GM06990 (cell line): Measurements from ENCODE around the gene SUSD4.

ENCODE experiments used
- DNase-seq: peaks from one replicate; pipeline ENCODE4 v3.0.0-alpha.2; 2011; ENCODE audit not compliant: insufficient read length; ENCODE audit errors: extremely low read depth
- H3K27me3 ChIP-seq: replicated peaks from 2 replicates; pipeline ENCODE4 v1.6.0; 2011; ENCODE audit warnings: low read length; ENCODE audit not compliant: control insufficient read depth, insufficient read depth
- H3K36me3 ChIP-seq: 2 replicates; pipeline ENCODE4 v1.5.1; 2011; ENCODE audit warnings: low read length; ENCODE audit not compliant: control insufficient read depth, insufficient read depth
- H3K4me3 ChIP-seq: replicated peaks from 2 replicates; pipeline ENCODE4 v1.5.1; 2011; ENCODE audit warnings: low read depth, mild to moderate bottlenecking, control low read depth, low read length
- CTCF ChIP-seq: IDR thresholded peaks from 2 replicates; pipeline ENCODE4 v1.5.1; 2011; ENCODE audit warnings: low read length, control low read depth, mild to moderate bottlenecking, inconsistent platforms; ENCODE audit not compliant: insufficient read depth, poor library complexity, severe bottlenecking

SUSD4 gene

GRCh38 chr1:223353939-223354338 is 10.0 kb downstream of the SUSD4 start:
- TF ChIP-seq CTCF = no peak
- H3K36me3 ChIP-seq = no peaks in the 10 kb centered on the region
- H3K27me3 ChIP-seq = no peaks in the 10 kb centered on the region; the same call in 1 of the 2 replicates
- no peak for DNase-seq
- H3K4me3 ChIP-seq = no peak overlapping the region

- no peak overlapping the region for H3K4me3 ChIP-seq
- no peaks in the 10 kb centered on the region; the same call in 1 of the 2 replicates for H3K27me3 ChIP-seq
- TF ChIP-seq CTCF = no peak
- no peaks in the 10 kb centered on the region for H3K36me3 ChIP-seq
- DNase-seq = no peak
These were observed 11.0 kb downstream of the SUSD4 start for GRCh38 chr1:223352944-223353343.

DNA sequence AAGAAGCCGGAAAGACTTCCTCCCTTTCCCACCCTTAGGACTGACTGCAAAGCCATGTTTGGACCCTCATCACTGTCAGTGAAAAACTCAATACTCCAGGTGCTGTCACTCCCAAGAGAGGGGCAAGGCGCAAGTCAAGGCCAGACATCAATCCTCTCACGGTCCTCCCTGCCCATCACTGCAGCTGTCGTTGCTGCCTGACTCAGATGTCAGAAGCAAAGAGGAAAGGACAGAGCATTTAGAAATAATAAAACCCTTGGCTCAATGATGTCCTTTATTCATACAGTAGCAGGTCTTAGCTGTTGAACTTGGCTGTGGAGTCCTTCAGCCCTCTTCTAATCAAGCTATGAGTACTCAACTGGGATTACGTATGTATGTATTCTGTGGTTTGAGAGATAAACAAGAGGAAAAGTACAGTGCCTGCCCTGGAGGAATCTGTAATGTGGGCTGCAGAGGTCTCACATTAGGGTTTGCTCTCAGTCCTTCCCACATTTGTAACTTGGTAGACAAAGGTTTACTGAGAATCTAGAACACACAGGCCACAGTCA is 13.5 kb downstream of the SUSD4 start:
- no peak for TF ChIP-seq CTCF
- no peak overlapping the region for H3K4me3 ChIP-seq
- no peaks in the 10 kb centered on the region for H3K36me3 ChIP-seq
- no peak for DNase-seq
- no peaks in the 10 kb centered on the region; the same call in 1 of the 2 replicates for H3K27me3 ChIP-seq

DNA sequence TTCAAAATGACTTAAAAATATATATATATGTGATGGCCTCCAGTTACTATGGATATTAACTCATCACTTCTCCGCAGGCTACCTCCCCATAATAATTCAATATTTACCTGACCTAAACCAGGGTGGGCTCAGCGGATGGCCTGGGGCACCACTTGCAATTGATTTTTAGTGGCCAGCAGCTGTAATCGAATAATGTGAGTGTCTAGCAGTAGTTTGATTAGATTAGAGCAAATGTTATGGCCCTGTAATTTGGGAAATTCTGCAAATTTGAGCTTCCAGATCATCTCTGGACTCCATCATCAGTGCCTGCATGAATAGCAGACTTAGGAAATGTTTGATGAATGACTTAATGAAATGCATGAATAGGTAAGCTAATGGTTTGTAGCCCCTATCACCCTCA is 14.7 kb downstream of the SUSD4 start:
- H3K36me3 ChIP-seq = no peaks in the 10 kb centered on the region
- no peak overlapping the region for H3K4me3 ChIP-seq
- H3K27me3 ChIP-seq = no peaks in the 10 kb centered on the region; the same call in 1 of the 2 replicates
- no peak for TF ChIP-seq CTCF
- no peak for DNase-seq

DNA sequence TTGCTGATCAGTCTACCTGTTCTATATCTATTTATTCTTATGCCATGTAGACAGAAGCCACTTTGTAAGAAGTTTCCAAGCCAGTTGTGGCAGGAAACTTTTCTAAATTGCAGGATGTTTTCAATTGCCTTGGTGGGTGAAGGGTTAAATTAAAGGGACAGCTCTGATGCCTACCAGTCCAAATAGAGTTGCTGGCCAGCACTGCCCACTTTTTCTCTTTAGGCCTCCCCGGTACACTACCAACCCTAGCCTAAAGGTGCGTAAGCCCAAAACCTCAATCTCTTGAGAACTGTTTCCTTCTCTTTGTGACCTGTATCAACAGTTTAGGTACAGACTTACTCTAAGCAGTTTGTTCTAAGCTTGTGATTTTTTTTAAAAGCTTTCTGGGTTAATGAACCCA is 15.5 kb downstream of the SUSD4 start:
- H3K4me3 ChIP-seq = no peak overlapping the region
- no peaks in the 10 kb centered on the region for H3K36me3 ChIP-seq
- TF ChIP-seq CTCF = no peak
- H3K27me3 ChIP-seq = no peaks in the 10 kb centered on the region; the same call in 1 of the 2 replicates
- no peak for DNase-seq

GRCh38 chr1:223347583-223347982 is 16.4 kb downstream of the SUSD4 start:
- TF ChIP-seq CTCF = no peak
- no peak overlapping the region for H3K4me3 ChIP-seq
- no peaks in the 10 kb centered on the region; the same call in 1 of the 2 replicates for H3K27me3 ChIP-seq
- no peak for DNase-seq
- no peaks in the 10 kb centered on the region for H3K36me3 ChIP-seq
